ENCODE measurements around the gene PRRX1.

Gene PRRX1

DNA sequence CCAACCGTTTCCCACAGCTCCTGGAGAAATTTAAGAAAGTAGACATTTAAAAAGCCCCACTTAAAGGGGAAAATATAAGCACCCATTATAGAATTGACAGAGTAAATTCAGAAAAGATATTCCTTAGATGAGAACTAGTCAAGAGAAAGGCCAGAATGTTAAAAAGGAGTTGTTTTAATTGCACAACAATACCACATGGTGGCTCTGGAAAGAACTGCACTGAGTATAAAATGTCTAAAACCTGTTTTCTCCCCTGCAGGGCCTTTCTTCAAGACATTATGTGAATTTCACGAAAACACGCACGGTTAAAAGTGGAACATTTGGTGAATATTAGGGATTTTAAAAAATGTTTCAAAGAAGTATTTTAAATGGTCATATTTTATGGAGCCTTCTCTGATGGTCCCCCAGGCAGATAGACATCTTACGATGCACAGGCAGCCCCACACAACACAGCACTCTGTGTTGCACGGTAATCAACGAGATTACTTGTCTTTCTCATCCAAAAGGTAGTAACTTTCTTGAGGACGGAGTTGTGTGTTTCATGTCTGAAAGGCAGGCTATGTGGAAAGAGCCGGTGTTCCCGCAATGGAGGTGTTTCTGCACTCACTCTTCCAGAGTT is 101.9 kb downstream of the PRRX1 start:
- no peak for DNase-seq (ENCODE audit: low read depth, low spot score)

GRCh38 chr1:170768929-170769328 is 105.0 kb downstream of the PRRX1 start:
- no peak for DNase-seq (ENCODE audit: low read depth, low spot score)

DNA sequence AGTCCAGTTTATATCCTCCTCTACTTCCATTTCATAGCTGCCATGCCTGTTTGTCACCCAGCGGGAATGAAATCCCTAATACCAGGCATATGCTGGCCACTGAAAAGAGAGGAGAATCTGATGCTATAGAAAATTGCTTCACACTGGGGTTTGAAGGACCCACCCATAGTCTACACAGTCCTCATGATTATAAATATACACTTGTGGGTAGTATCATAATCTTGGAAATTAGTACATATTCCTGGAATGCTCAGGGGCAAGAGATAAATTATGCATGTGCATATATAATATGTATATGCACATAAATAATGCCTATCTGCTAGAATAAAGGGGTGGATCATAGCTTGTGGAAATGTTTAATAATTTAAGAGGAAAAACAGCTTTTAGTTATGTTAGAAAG is 105.8 kb downstream of the PRRX1 start:
- DNase-seq (ENCODE audit: low read depth, low spot score) = no peak

- DNase-seq (ENCODE audit: low read depth, low spot score) = no peak
These were observed 106.3 kb downstream of the PRRX1 start for GRCh38 chr1:170770254-170770653.

DNA sequence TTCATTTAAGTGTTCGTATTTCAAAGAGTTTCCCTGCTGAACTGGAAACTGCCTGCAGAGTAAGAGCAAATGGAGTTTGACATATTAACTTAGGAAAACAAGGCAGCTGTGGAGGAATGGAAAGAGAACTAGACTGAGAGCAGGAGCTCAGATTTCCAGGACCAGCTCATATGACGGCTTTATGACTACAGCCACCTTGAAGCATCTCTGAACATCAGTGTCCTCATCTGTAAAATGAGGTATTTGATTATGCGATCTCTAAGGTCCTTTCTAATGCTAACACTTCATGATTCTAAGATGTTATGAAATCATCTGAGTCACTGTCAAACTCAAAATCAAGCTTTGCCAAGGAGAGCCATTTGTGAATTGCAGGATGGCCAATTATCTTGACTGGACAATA is 112.3 kb downstream of the PRRX1 start:
- no peak for DNase-seq (ENCODE audit: low read depth, low spot score)

DNA sequence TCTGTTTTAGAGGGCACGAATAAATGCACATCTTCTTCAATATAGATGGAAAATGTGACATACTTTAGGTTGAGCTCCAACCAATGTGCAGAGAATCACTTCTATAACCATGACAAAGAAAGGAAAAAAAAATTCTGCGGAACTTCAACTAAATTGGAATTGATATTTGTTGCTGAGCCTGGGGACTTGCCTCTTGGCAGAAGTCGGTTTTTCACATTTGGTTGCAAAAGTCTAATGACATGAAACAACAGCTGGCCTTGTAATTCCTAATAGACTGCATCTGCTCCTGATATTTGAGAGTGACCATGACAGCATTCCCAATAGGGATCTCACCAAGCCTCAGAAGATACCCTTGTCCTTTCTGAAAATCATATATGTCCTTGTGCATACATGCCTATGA is 112.8 kb downstream of the PRRX1 start:
- no peak for DNase-seq (ENCODE audit: low read depth, low spot score)
